Ovary (tissue), 3 donors: ENCODE data around the gene COIL.

Source experiments
- CTCF ChIP-seq, 3 donors: fragments of 450-650 bp in 2 of 3; fragments of 200-600 bp in 1 of 3; IDR thresholded peaks; one replicate each; pipeline versions ENCODE4 v1.5.1 to v1.8.0; 2016 to 2022; ENCODE audit warnings: antibody characterized with exemption in 3 of 3, mild to moderate bottlenecking in 1 of 3
- EP300 ChIP-seq: sonication (generic); formaldehyde crosslinking; IDR thresholded peaks from one replicate; pipeline ENCODE4 v1.6.1; 2017; ENCODE audit warnings: antibody characterized with exemption
- POLR2A ChIP-seq: fragments of 450-650 bp; IDR thresholded peaks from one replicate; pipeline ENCODE4 v1.6.1; 2017; ENCODE audit warnings: antibody characterized with exemption, mild to moderate bottlenecking, moderate library complexity
- donor health status: DM: no; HTN: no; CAD: no.

DNA sequence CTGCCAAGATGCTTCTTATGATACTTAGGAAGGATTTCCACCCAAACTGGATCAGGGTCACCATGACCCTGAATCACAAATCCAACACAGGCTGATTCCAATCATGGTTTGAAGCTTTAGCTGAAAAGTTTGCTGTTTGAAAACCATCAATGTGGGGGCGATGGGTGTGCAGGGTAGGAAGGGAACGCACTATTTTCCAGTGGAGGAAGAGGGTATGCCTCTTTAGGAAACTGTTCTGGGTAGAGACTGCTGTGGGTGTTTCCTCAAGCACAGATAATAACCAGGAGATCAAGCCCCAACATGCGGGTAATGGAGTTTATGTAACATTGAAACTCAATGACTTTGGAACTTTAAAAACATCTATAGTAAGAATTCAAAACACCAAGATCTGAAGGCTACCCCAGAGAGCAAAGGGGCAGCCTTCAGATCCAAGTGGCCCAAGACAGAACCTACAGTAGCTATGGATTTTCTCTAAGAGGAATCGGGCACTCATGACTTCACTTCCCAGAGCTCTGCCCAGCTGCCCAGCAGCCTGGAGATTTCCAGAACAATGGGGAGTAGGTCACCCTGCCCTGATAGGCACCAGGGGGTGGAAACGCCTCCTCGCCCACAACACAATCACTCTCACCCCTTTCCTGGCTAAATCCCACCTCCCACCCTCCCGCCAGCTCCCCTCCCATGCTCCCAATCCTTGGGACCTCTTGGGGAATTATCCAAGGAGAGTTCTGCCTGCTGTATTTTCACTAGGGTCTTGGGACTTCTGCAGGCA is 69.8 kb downstream of the COIL start:
- no peak for TF ChIP-seq CTCF (IDR thresholded peaks at IDR 0.05)
- TF ChIP-seq POLR2A: no peak
- no peak for TF ChIP-seq EP300
